ENCODE measurements around the gene LHX4. TPM values are rescaled to one million over a fixed set of nuclear protein-coding genes. Genes with fewer than 3 reads are reported as not detected.

LHX4 gene
- total and polyA plus RNA-seq, 2 of the 4 experiments (the other 2 are of a cell fraction), result 0.05 to 0.18 TPM

DNA sequence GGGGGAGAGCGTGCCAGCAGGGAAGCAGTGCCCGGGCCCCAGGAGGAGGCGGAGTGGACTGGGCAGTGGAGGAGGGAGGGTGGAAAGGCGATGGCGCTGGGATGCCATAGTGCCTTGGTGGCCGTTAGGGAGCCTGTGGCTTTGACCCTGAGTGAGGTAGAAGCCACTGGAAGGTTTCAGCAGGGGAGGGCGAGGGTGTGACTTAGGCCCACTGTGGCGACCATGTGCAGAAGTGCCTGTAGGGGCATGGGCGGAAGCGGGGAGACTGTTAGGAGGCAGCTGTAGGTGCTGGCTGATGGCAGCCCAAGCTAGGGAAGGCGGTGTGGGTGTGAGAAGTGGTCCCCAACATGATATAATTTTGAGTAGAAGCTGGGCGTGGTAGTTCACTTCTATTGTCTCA lies 28.2 kb downstream of the LHX4 start:
- H3K27me3 ChIP-seq (ENCODE audit: control insufficient read depth, insufficient read depth, low read length), result peaks cover 32% of the 10 kb centered on the region
- intact Hi-C loops (cut with micrococcal nuclease) (no loop called here), in situ Hi-C loops (cut with MboI; ENCODE audit: low sequenced_read_pairs) (loop anchor here (25.0 kb wide), 1 partner anchor 904 kb away; no protein-coding TSS in a partner anchor), dilution Hi-C loops (cut with HindIII; ENCODE audit: low sequenced_read_pairs, unreplicated experiment) (no loop called here)
- ATAC-seq (ENCODE audit: low read depth) (no peak), DNase-seq (no peak)
- no peak overlapping the region for H2AK5ac ChIP-seq (ENCODE audit: low read depth, low read length)
- no peak overlapping the region for H3K23ac ChIP-seq (ENCODE audit: low read depth, low read length)
- H3K9me1 ChIP-seq (ENCODE audit: insufficient read depth, low read length), result peaks cover 2% of the 10 kb centered on the region; the same call in 1 of the 2 replicates
- no peak overlapping the region for H2BK20ac ChIP-seq (ENCODE audit: low read depth, low read length)
- TF ChIP-seq RFX5 (IDR thresholded peaks at IDR 0.05; ENCODE audit: low read depth, low read length) (no peak), POLR2A (IDR thresholded peaks at IDR 0.05; ENCODE audit: low read depth, low read length) (no peak), CHD1 (IDR thresholded peaks at IDR 0.05; ENCODE audit: low read depth, low read length) (no peak), FOS (IDR thresholded peaks at IDR 0.05; ENCODE audit: low read depth, low read length) (no peak), RCOR1 (IDR thresholded peaks at IDR 0.05; ENCODE audit: insufficient replicate concordance, low read length) (no peak), RAD21 (IDR thresholded peaks at IDR 0.05; ENCODE audit: low read length) (no peak), NFE2L2 (IDR thresholded peaks at IDR 0.05; ENCODE audit: low read depth, low read length) (no peak), BHLHE40 (IDR thresholded peaks at IDR 0.05; ENCODE audit: low read depth, low read length) (no peak), MAZ (IDR thresholded peaks at IDR 0.05; ENCODE audit: borderline replicate concordance, low read depth, low read length) (no peak), SMC3 (IDR thresholded peaks at IDR 0.05; ENCODE audit: low read depth, low read length) (no peak)
- TF ChIP-seq, protein P1, sequence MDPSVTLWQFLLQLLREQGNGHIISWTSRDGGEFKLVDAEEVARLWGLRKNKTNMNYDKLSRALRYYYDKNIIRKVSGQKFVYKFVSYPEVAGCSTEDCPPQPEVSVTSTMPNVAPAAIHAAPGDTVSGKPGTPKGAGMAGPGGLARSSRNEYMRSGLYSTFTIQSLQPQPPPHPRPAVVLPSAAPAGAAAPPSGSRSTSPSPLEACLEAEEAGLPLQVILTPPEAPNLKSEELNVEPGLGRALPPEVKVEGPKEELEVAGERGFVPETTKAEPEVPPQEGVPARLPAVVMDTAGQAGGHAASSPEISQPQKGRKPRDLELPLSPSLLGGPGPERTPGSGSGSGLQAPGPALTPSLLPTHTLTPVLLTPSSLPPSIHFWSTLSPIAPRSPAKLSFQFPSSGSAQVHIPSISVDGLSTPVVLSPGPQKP (IDR thresholded peaks at IDR 0.05; ENCODE audit: borderline replicate concordance, low read depth, low read length), result no peak
- no peaks in the 10 kb centered on the region for H3K9me3 ChIP-seq (ENCODE audit: control insufficient read depth, insufficient read depth, low read length)
- no peak overlapping the region for H3K4ac ChIP-seq (ENCODE audit: low read depth, low read length)
- no peaks in the 10 kb centered on the region for H3K36me3 ChIP-seq (ENCODE audit: control insufficient read depth, insufficient read depth, low read length)
- 0 out of 2 replicates have a peak, but pooled peaks cover 2% of the 10 kb centered on the region for H3K4me1 ChIP-seq (ENCODE audit: control insufficient read depth, insufficient read depth, low read length)
- no peak overlapping the region for H2BK15ac ChIP-seq (ENCODE audit: low read depth, low read length)
- H3K56ac ChIP-seq (ENCODE audit: extremely low read depth, insufficient read depth, low read length), result no peak overlapping the region
- no TSS peak for BruUV-seq (replicated peaks)
- no peaks in the 10 kb centered on the region for H4K20me1 ChIP-seq (ENCODE audit: insufficient read depth, low read length)
- no peak overlapping the region for H2BK120ac ChIP-seq (ENCODE audit: low read depth, low read length)
- H2AFZ ChIP-seq (replicated peaks; ENCODE audit: low read length, poor library complexity), result no peak overlapping the region
- no peak overlapping the region for H3K27ac ChIP-seq (ENCODE audit: insufficient read depth, low read length)
- WGBS, 2 experiments (ENCODE audit: extremely low coverage in 2 of 2, insufficient read length in 1 of 2), result 92% methylated on average over 8 of the region's 12 CpGs; no CpG with 5 or more reads in 1 of the 2 experiments
- CTCF ChIA-PET, result no interaction called here
- no peaks in the 10 kb centered on the region for H3K79me1 ChIP-seq (ENCODE audit: low read depth in 1 of 2, low read length in 2 of 2)
- H3K14ac ChIP-seq (replicated peaks; ENCODE audit: low read depth, low read length), result no peak overlapping the region
- no peak overlapping the region for H2AK9ac ChIP-seq (replicated peaks; ENCODE audit: low read depth, low read length, poor library complexity)
- H3K4me3 ChIP-seq (ENCODE audit: insufficient read depth, low read depth, low read length), result no peak overlapping the region
- no peak overlapping the region for H3K4me2 ChIP-seq (ENCODE audit: low read depth, low read length)
- H3K18ac ChIP-seq (ENCODE audit: low read depth, low read length), result no peak overlapping the region
- H4K8ac ChIP-seq (ENCODE audit: low read depth in 2 of 2, low read length in 2 of 2), result no peak overlapping the region
- H2BK5ac ChIP-seq (ENCODE audit: low read depth, low read length, poor library complexity, severe bottlenecking), result no peak overlapping the region
- POLR2A ChIA-PET (ENCODE audit: unreplicated experiment), result no interaction called here
- H4K5ac ChIP-seq (ENCODE audit: low read depth, low read length), result no peak overlapping the region
- H3K9ac ChIP-seq (ENCODE audit: low read depth, low read length), result no peak overlapping the region
- no peak overlapping the region for H4K91ac ChIP-seq (ENCODE audit: insufficient read depth, low read depth, low read length)

Data from IMR-90 (cell line).